H1 (cell line): Measurements from ENCODE around the gene FNDC10. TPM values are rescaled to one million over a fixed set of nuclear protein-coding genes. Genes with fewer than 3 reads are reported as not detected.

ENCODE experiments used
- CTCF ChIA-PET: fragments of 300-600 bp; sonication (Branson Sonifier 250); formaldehyde crosslinking; loops from one replicate; lab custom pipeline; 2021; ENCODE audit not compliant: partially characterized antibody; lab: Charles Lee
- POLR2A ChIA-PET: fragments of 300-600 bp; sonication (Branson Sonifier 250); formaldehyde crosslinking; loops from one replicate; lab custom pipeline; 2021; ENCODE audit warnings: inconsistent platforms; ENCODE audit not compliant: partially characterized antibody; lab: Charles Lee
- DNase-seq, 2 experiments: peaks; one replicate each; pipeline versions ENCODE4 v3.0.0 to v3.0.0-alpha.2; 2010 to 2022; ENCODE audit warnings: low spot score in 2 of 2, low read depth in 1 of 2, mixed read lengths in 1 of 2
- FAIRE-seq: peaks from 2 replicates; lab custom pipeline; 2011; peaks lifted over from hg19 to GRCh38; lab: Jason Lieb, UNC
- H2AFZ ChIP-seq: 2 replicates; pipeline ENCODE4 v1.8.1; 2012; ENCODE audit warnings: low read length, inconsistent platforms
- H2AK5ac ChIP-seq: 2 replicates; pipeline ENCODE4 v1.6.1; 2013; ENCODE audit warnings: low read depth, low read length
- H2BK120ac ChIP-seq: replicated peaks from 2 replicates; pipeline ENCODE3; 2013; ENCODE audit warnings: low read depth, low read length, inconsistent platforms
- H2BK12ac ChIP-seq: 2 replicates; pipeline ENCODE4 v1.6.1; 2013; ENCODE audit warnings: low read depth, low read length
- H2BK15ac ChIP-seq: 2 replicates; pipeline ENCODE4 v1.6.1; 2013; ENCODE audit warnings: low read length
- H2BK20ac ChIP-seq: 2 replicates; pipeline ENCODE4 v1.6.1; 2013; ENCODE audit warnings: low read length
- H2BK5ac ChIP-seq: 2 replicates; pipeline ENCODE4 v1.6.1; 2013; ENCODE audit warnings: low read depth, low read length
- H3K14ac ChIP-seq: 2 replicates; pipeline ENCODE4 v1.6.1; 2013; ENCODE audit warnings: inconsistent platforms; ENCODE audit not compliant: insufficient read length
- H3K18ac ChIP-seq: 2 replicates; pipeline ENCODE4 v1.6.1; 2013; ENCODE audit warnings: low read length; ENCODE audit errors: extremely low read depth
- H3K23ac ChIP-seq: 2 replicates; pipeline ENCODE4 v1.6.1; 2013; ENCODE audit warnings: inconsistent platforms; ENCODE audit not compliant: insufficient read length
- H3K23me2 ChIP-seq: 2 replicates; pipeline ENCODE4 v1.6.1; 2013; ENCODE audit warnings: low read depth, low read length
- H3K27ac ChIP-seq: 2 replicates; pipeline ENCODE4 v1.6.1; 2011; ENCODE audit warnings: low read depth, low read length, inconsistent platforms
- H3K27me3 ChIP-seq, 4 experiments: replicated peaks in 1 of 4; 1 replicate in 1 of 4; 2 replicates in 3 of 4; pipeline versions ENCODE4 v1.6.1 to v1.8.1; 2011 to 2013; ENCODE audit warnings: low read length in 3 of 4, mild to moderate bottlenecking in 3 of 4, inconsistent platforms in 2 of 4, mixed read lengths in 2 of 4, moderate library complexity in 1 of 4; ENCODE audit not compliant: control insufficient read depth in 3 of 4, insufficient read depth in 3 of 4; ENCODE audit errors: extremely low read depth in 1 of 4
- H3K36me3 ChIP-seq, 4 experiments: 2 replicates each; pipeline versions ENCODE4 v1.6.1 to v1.8.1; 2011 to 2013; ENCODE audit warnings: mild to moderate bottlenecking in 4 of 4, low read length in 3 of 4, moderate library complexity in 2 of 4, control low read depth in 1 of 4, inconsistent platforms in 1 of 4; ENCODE audit not compliant: insufficient read depth in 4 of 4, control insufficient read depth in 2 of 4
- H3K4ac ChIP-seq: replicated peaks from 2 replicates; pipeline ENCODE3; 2013; ENCODE audit warnings: low read length, low read depth, mixed read lengths, inconsistent platforms; ENCODE audit not compliant: insufficient read length
- H3K4me1 ChIP-seq, 4 experiments: replicated peaks in 1 of 4; 1 replicate in 1 of 4; 2 replicates in 3 of 4; pipeline versions ENCODE4 v1.6.1 to v1.8.1; 2011 to 2013; ENCODE audit warnings: low read length in 3 of 4, inconsistent platforms in 2 of 4, mixed read lengths in 1 of 4; ENCODE audit not compliant: insufficient read depth in 4 of 4, control insufficient read depth in 3 of 4
- H3K4me2 ChIP-seq, 2 experiments: 2 replicates each; pipeline versions ENCODE4 v1.6.1 to v1.8.1; 2011 to 2013; ENCODE audit warnings: low read depth in 2 of 2, low read length in 2 of 2, control low read depth in 1 of 2, inconsistent platforms in 1 of 2, mild to moderate bottlenecking in 1 of 2; ENCODE audit not compliant: insufficient read depth in 1 of 2
- H3K4me3 ChIP-seq, 4 experiments: fragments of 200-600, 300-600 bp in 1 of 4; sonication (generic), shearing (Covaris generic), sonication (Bioruptor Twin) in 1 of 4; 2 replicates each; pipeline versions ENCODE4 v1.5.1 to v1.8.1; 2011 to 2016; ENCODE audit warnings: low read length in 4 of 4, low read depth in 3 of 4, control low read depth in 2 of 4, inconsistent platforms in 2 of 4, mild to moderate bottlenecking in 2 of 4, mixed read lengths in 1 of 4, moderate library complexity in 1 of 4; ENCODE audit not compliant: insufficient read depth in 2 of 4; ENCODE audit errors: extremely low read depth in 1 of 4
- H3K56ac ChIP-seq: replicated peaks from 2 replicates; pipeline ENCODE3; 2013; ENCODE audit warnings: low read depth, mild to moderate bottlenecking, mixed read lengths, low read length, inconsistent platforms; ENCODE audit not compliant: insufficient read length
- H3K79me1 ChIP-seq: 2 replicates; pipeline ENCODE4 v1.6.1; 2013; ENCODE audit warnings: low read depth, low read length, control low read depth
- H3K79me2 ChIP-seq, 2 experiments: 2 replicates each; pipeline versions ENCODE4 v1.6.1 to v1.8.1; 2012 to 2013; ENCODE audit warnings: low read length in 2 of 2, mild to moderate bottlenecking in 2 of 2, inconsistent platforms in 1 of 2; ENCODE audit not compliant: insufficient read depth in 2 of 2, control insufficient read depth in 1 of 2
- H3K9ac ChIP-seq, 4 experiments: replicated peaks in 1 of 4; 1 replicate in 1 of 4; 2 replicates in 3 of 4; pipeline versions ENCODE4 v1.6.1 to v1.8.1; 2011 to 2013; ENCODE audit warnings: low read depth in 3 of 4, low read length in 3 of 4, control low read depth in 2 of 4, mild to moderate bottlenecking in 2 of 4, moderate library complexity in 2 of 4, inconsistent platforms in 1 of 4; ENCODE audit errors: extremely low read depth in 1 of 4
- H3K9me3 ChIP-seq, 2 experiments: 2 replicates each; pipeline versions ENCODE4 v1.6.1 to v1.8.1; 2012 to 2013; ENCODE audit warnings: mild to moderate bottlenecking in 2 of 2, moderate library complexity in 2 of 2, control low read depth in 1 of 2, inconsistent platforms in 1 of 2, low read depth in 1 of 2, low read length in 1 of 2, mixed read lengths in 1 of 2; ENCODE audit not compliant: insufficient read depth in 2 of 2
- H4K20me1 ChIP-seq, 2 experiments: replicated peaks in 1 of 2; 2 replicates each; pipeline versions ENCODE3 to v1.8.1; 2011 to 2013; ENCODE audit warnings: inconsistent platforms in 2 of 2, low read length in 2 of 2, mild to moderate bottlenecking in 1 of 2; ENCODE audit not compliant: insufficient read depth in 2 of 2, control insufficient read depth in 1 of 2
- H4K5ac ChIP-seq: 2 replicates; pipeline ENCODE4 v1.6.1; 2013; ENCODE audit warnings: low read length, low read depth, mixed read lengths, inconsistent platforms; ENCODE audit not compliant: insufficient read length
- H4K8ac ChIP-seq: 2 replicates; pipeline ENCODE4 v1.8.0; 2013; ENCODE audit warnings: mild to moderate bottlenecking, moderate library complexity, low read length, inconsistent platforms; ENCODE audit not compliant: insufficient read depth; ENCODE audit errors: extremely low read depth
- H4K91ac ChIP-seq: replicated peaks from 2 replicates; pipeline ENCODE3; 2013; ENCODE audit warnings: low read length, mixed read lengths, inconsistent platforms; ENCODE audit not compliant: insufficient read length
- BACH1 ChIP-seq: IDR thresholded peaks from 2 replicates; pipeline ENCODE4 v1.6.1; 2012; ENCODE audit warnings: low read length, improper control_type of control experiment
- BCL11A ChIP-seq, 2 experiments: IDR thresholded peaks; one replicate each; pipeline ENCODE4 v1.6.1; 2011; ENCODE audit warnings: low read depth in 2 of 2, low read length in 2 of 2, mild to moderate bottlenecking in 2 of 2
- CEBPB ChIP-seq: IDR thresholded peaks from 2 replicates; pipeline ENCODE4 v1.6.1; 2012; ENCODE audit warnings: low read depth, low read length
- CHD1 ChIP-seq: IDR thresholded peaks from 2 replicates; pipeline ENCODE4 v1.6.1; 2012; ENCODE audit warnings: low read depth, low read length, improper control_type of control experiment
- CREB1 ChIP-seq: IDR thresholded peaks from 2 replicates; pipeline ENCODE4 v1.6.1; 2012; ENCODE audit warnings: inconsistent platforms
- EZH2 ChIP-seq: fragments of 200-600 bp; sonication (generic); IDR thresholded peaks from 2 replicates; pipeline ENCODE4 v1.7.1; 2012; ENCODE audit warnings: low read depth, mild to moderate bottlenecking, moderate library complexity, low read length, inconsistent platforms; ENCODE audit not compliant: severe bottlenecking
- GABPA ChIP-seq: IDR thresholded peaks from 2 replicates; pipeline ENCODE4 v1.6.1; 2011; ENCODE audit warnings: mild to moderate bottlenecking, low read length, moderate library complexity, borderline replicate concordance; ENCODE audit not compliant: insufficient read depth
- GTF2F1 ChIP-seq: IDR thresholded peaks from 2 replicates; pipeline ENCODE4 v1.6.1; 2012; ENCODE audit warnings: low read depth, low read length, improper control_type of control experiment, borderline replicate concordance
- HDAC6 ChIP-seq: IDR thresholded peaks from one replicate; pipeline ENCODE4 v1.7.1; 2012; ENCODE audit warnings: low read depth, mild to moderate bottlenecking, inconsistent platforms, low read length, moderate library complexity
- JUND ChIP-seq: IDR thresholded peaks from 2 replicates; pipeline ENCODE4 v1.6.1; 2011; ENCODE audit warnings: mild to moderate bottlenecking, improper control_type of control experiment, low read length
- KDM5A ChIP-seq: fragments of 200-600 bp; IDR thresholded peaks from 2 replicates; pipeline ENCODE4 v1.7.1; 2012; ENCODE audit warnings: mild to moderate bottlenecking, low read length, inconsistent platforms, mixed read lengths
- POLR2AphosphoS5 ChIP-seq: IDR thresholded peaks from 2 replicates; pipeline ENCODE4 v1.6.1; 2011; ENCODE audit warnings: low read depth, low read length
- SIN3A ChIP-seq, 2 experiments: IDR thresholded peaks in 1 of 2; conservative IDR thresholded peaks in 1 of 2; 2 replicates each; pipeline ENCODE4 v1.6.1; 2011 to 2012; ENCODE audit warnings: low read length in 2 of 2, improper control_type of control experiment in 1 of 2, low read depth in 1 of 2, mild to moderate bottlenecking in 1 of 2
- whole genome bisulfite sequencing, 2 experiments: shearing (Covaris generic) in 1 of 2; methylation state at CpG; one replicate each; pipeline versions ENCODE4 v1.1.6 to v1.1.7; 2013 to 2015; ENCODE audit warnings: low lambda C conversion rate in 2 of 2, mixed read lengths in 2 of 2, inconsistent platforms in 1 of 2, low coverage in 1 of 2, missing lambda C conversion rate in 1 of 2; ENCODE audit not compliant: insufficient replicate concordance in 2 of 2, insufficient coverage in 1 of 2, insufficient read length in 1 of 2; ENCODE audit errors: extremely low coverage in 1 of 2, missing lambda C conversion rate in 1 of 2; 5-methylcytosine and 5-hydroxymethylcytosine counted together
- polyA plus RNA-seq, 7 experiments: library from polyadenylated mRNA; depleted of rRNA in 3 of 7; stranded (reverse) in 5 of 7; unstranded in 2 of 7; fragments of >200 nt in 5 of 7; fragments of 200-250 nt in 2 of 7; gene quantifications; 1 replicate in 5 of 7; 2 replicates in 1 of 7; 4 replicates in 1 of 7; pipeline versions ENCODE4 v1.2.1 to v1.2.3, GENCODE V29; 2011 to 2013; ENCODE audit warnings: missing spikeins in 2 of 7, mixed read lengths in 2 of 7
- total RNA-seq: library from RNA; stranded (reverse); fragmentation: NEBNext Ultra II Directional; extraction: Animal tissue kit (Norgen Biotek cat#: 25700); gene quantifications from 2 replicates; pipeline ENCODE4 v1.2.1, GENCODE V29; 2021
- TF ChIP-seq, protein P1 (sequence below): IDR thresholded peaks from 2 replicates; pipeline ENCODE4 v1.6.1; 2011; ENCODE audit warnings: low read length, improper control_type of control experiment

Gene FNDC10
- total and polyA plus RNA-seq, 2 of the 8 experiments (the other 6 are each of a cell fraction or from before 2014, with no cell fraction given) = 19.0 to 21.8 TPM

GRCh38 chr1:1550087-1550486 is 49.8 kb downstream of the FNDC10 start:
- Histone ChIP-seq H2BK12ac (no peak overlapping the region), H2BK5ac (no peak overlapping the region), H3K56ac (no peak overlapping the region), H3K9ac (no peak overlapping the region), H3K4me1 (no peaks in the 10 kb centered on the region; a peak in 2 of 7 replicates), H3K23ac (no peak overlapping the region), H2AFZ (no peak overlapping the region), H3K14ac (no peak overlapping the region), H3K79me1 (peaks cover 14% of the 10 kb centered on the region), H3K18ac (no peak overlapping the region), H3K36me3 (peaks cover 0 to 4% (median 0%) of the 10 kb centered on the region in 4 experiments; a peak in 1 of 8 replicates), H3K79me2 (peaks cover 0 to 19% of the 10 kb centered on the region in 2 experiments; a peak in 1 of 4 replicates), H4K20me1 (peaks cover 15 to 22% of the 10 kb centered on the region in 2 experiments), H3K4me3 (no peak overlapping the region), H4K8ac (no peak overlapping the region), H3K23me2 (no peaks in the 10 kb centered on the region), H3K27me3 (no peaks in the 10 kb centered on the region), H2AK5ac (no peak overlapping the region), H3K9me3 (no peaks in the 10 kb centered on the region), H2BK120ac (no peak overlapping the region), H2BK15ac (no peak overlapping the region), H3K4ac (no peak overlapping the region), H2BK20ac (no peak overlapping the region), H4K5ac (no peak overlapping the region), H4K91ac (no peak overlapping the region), H3K27ac (no peak overlapping the region), H3K4me2 (no peak overlapping the region)
- DNase-seq (no peak), FAIRE-seq (no peak)
- POLR2A ChIA-PET = interaction anchor here (1.9 to 23.0 kb wide), 2 partner anchors 8 to 14 kb away, joined by 5 to 367 read pairs; no protein-coding TSS in a partner anchor
- CTCF ChIA-PET = interaction anchor here (1.6 to 2.0 kb wide), 3 partner anchors 8 to 47 kb away, joined by 8 to 9 read pairs (median 8); no protein-coding TSS in a partner anchor
- WGBS, 2 experiments = 91% methylated on average over 7 of the region's 7 CpGs; no CpG with 5 or more reads in 1 of the 2 experiments
- TF ChIP-seq SIN3A (conservative IDR thresholded peaks at IDR 0.05 in 1 of 2, IDR thresholded peaks at IDR 0.05 in 1 of 2; ENCODE audit: low read depth in 1 of 2, low read length in 2 of 2) = no peak
- no peak for TF ChIP-seq CREB1
- TF ChIP-seq BACH1 = no peak
- no peak for TF ChIP-seq POLR2AphosphoS5
- TF ChIP-seq GTF2F1 = no peak
- TF ChIP-seq EZH2 = no peak
- no peak for TF ChIP-seq KDM5A
- no peak for TF ChIP-seq BCL11A (IDR thresholded peaks at IDR 0.05; ENCODE audit: low read depth in 2 of 2, low read length in 2 of 2)
- no peak for TF ChIP-seq CHD1
- no peak for TF ChIP-seq JUND
- no peak for TF ChIP-seq GABPA
- no peak for TF ChIP-seq HDAC6
- TF ChIP-seq CEBPB = no peak
- TF ChIP-seq, protein P1, sequence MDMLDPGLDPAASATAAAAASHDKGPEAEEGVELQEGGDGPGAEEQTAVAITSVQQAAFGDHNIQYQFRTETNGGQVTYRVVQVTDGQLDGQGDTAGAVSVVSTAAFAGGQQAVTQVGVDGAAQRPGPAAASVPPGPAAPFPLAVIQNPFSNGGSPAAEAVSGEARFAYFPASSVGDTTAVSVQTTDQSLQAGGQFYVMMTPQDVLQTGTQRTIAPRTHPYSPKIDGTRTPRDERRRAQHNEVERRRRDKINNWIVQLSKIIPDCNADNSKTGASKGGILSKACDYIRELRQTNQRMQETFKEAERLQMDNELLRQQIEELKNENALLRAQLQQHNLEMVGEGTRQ = no peak
